HUES48 (cell line): Measurements from ENCODE around the gene FBXO28.

Source experiments
- H3K27ac ChIP-seq: one replicate; pipeline ENCODE4 v1.7.0; 2013; ENCODE audit warnings: low read depth, low read length, inconsistent platforms
- H3K27me3 ChIP-seq: 2 replicates; pipeline ENCODE4 v1.6.1; 2013; ENCODE audit warnings: mild to moderate bottlenecking, low read length; ENCODE audit not compliant: control insufficient read depth, insufficient read depth
- H3K36me3 ChIP-seq: 2 replicates; pipeline ENCODE4 v1.6.1; 2013; ENCODE audit warnings: low read length; ENCODE audit not compliant: control insufficient read depth, insufficient read depth
- H3K4me1 ChIP-seq: 2 replicates; pipeline ENCODE4 v1.6.1; 2013; ENCODE audit warnings: mild to moderate bottlenecking, low read length; ENCODE audit not compliant: control insufficient read depth, insufficient read depth
- H3K4me3 ChIP-seq: 2 replicates; pipeline ENCODE4 v1.5.1; 2013; ENCODE audit warnings: mild to moderate bottlenecking, low read depth, low read length
- H3K9ac ChIP-seq: 2 replicates; pipeline ENCODE4 v1.6.1; 2013; ENCODE audit warnings: mild to moderate bottlenecking, low read depth, low read length, moderate library complexity
- H3K9me3 ChIP-seq: 2 replicates; pipeline ENCODE4 v1.6.1; 2013; ENCODE audit warnings: low read length; ENCODE audit not compliant: control insufficient read depth, insufficient read depth

Gene FBXO28

GRCh38 chr1:224188286-224188685 lies 74.4 kb downstream of the FBXO28 start:
- H3K9me3 ChIP-seq, result no peaks in the 10 kb centered on the region
- no peaks in the 10 kb centered on the region for H3K4me1 ChIP-seq
- peaks cover 47% of the 10 kb centered on the region for H3K36me3 ChIP-seq
- H3K27ac ChIP-seq, result no peak overlapping the region
- no peaks in the 10 kb centered on the region for H3K27me3 ChIP-seq
- H3K4me3 ChIP-seq, result no peak overlapping the region
- H3K9ac ChIP-seq, result no peak overlapping the region

GRCh38 chr1:224189561-224189960 lies 75.7 kb downstream of the FBXO28 start:
- H3K36me3 ChIP-seq, result peaks cover 57% of the 10 kb centered on the region
- H3K9ac ChIP-seq, result no peak overlapping the region
- no peaks in the 10 kb centered on the region for H3K9me3 ChIP-seq
- H3K27me3 ChIP-seq, result no peaks in the 10 kb centered on the region
- H3K4me1 ChIP-seq, result no peaks in the 10 kb centered on the region
- H3K27ac ChIP-seq, result no peak overlapping the region
- H3K4me3 ChIP-seq, result no peak overlapping the region

DNA sequence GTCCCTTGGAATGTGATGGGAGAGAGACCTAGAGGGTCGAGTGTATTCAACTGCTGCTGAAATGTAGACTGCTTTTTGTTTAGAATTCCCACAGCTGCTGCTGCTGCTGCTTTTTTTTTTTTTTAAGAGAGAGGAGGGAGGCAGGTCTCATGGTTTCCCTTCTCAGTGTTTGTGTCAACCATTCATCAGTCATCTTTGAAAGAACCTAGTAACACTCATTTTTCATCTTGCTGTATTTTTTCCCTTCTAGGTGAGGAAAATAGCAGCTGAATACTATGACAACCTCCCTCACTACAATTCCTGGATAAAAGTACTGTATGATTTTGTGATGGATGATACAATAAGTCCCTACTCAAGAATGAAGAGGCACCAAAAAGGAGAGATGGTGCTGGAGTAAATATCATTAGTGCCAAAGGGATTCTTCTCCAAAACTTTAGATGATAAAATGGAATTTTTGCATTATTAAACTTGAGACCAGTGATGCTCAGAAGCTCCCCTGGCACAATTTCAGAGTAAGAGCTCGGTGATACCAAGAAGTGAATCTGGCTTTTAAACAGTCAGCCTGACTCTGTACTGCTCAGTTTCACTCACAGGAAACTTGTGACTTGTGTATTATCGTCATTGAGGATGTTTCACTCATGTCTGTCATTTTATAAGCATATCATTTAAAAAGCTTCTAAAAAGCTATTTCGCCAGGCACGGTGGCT lies 78.3 kb downstream of the FBXO28 start:
- H3K36me3 ChIP-seq, result peaks cover 54% of the 10 kb centered on the region
- no peak overlapping the region for H3K4me3 ChIP-seq
- H3K4me1 ChIP-seq, result no peaks in the 10 kb centered on the region
- H3K27me3 ChIP-seq, result no peaks in the 10 kb centered on the region
- H3K27ac ChIP-seq, result no peak overlapping the region
- no peak overlapping the region for H3K9ac ChIP-seq
- no peaks in the 10 kb centered on the region for H3K9me3 ChIP-seq

- no peaks in the 10 kb centered on the region for H3K27me3 ChIP-seq
- no peak overlapping the region for H3K9ac ChIP-seq
- H3K9me3 ChIP-seq, result no peaks in the 10 kb centered on the region
- H3K4me1 ChIP-seq, result no peaks in the 10 kb centered on the region
- peaks cover 46% of the 10 kb centered on the region for H3K36me3 ChIP-seq
- H3K27ac ChIP-seq, result no peak overlapping the region
- no peak overlapping the region for H3K4me3 ChIP-seq
Observed at GRCh38 chr1:224193319-224193966, 79.5 kb downstream of the FBXO28 start.

DNA sequence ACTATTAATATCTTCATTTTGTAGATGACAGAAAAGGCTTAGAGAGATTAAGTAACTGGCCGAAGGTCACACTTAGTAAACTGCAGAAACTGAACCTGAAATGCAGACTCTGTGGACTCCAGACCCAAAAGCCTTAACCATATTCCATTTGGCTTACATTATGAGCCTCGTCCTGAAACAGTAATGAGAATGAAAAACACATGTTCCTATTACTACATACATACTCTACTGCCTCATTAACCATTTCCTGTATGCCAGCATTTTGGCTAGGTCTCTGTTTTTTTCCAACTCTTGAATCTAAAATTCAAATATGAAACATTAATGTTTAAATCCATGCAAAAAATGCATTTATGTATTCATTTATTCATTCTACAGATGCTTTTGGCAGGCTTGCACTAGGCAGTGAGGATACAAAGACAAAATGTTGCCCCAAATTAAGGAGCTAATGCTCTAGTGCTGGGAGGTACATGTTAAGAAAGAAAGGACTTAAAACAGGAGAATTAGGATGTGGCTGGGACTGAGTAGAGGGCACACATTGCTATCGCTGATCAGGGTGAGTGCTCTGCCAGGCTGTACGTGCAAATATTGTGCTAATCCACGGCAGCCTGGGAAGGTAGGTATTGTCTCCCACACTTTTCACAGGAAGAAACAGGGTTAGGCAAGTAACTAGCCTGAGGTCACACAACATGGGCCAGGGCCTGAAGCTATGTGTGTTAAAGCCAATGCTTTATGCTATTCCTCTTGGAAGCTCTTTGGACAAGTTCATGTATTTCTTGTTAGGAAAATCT lies 83.1 kb downstream of the FBXO28 start:
- Histone ChIP-seq H3K27me3 (no peaks in the 10 kb centered on the region), H3K9me3 (no peaks in the 10 kb centered on the region), H3K27ac (no peak overlapping the region), H3K9ac (no peak overlapping the region), H3K4me1 (no peaks in the 10 kb centered on the region), H3K4me3 (no peak overlapping the region), H3K36me3 (peaks cover 23% of the 10 kb centered on the region)

GRCh38 chr1:224198572-224198971 lies 84.7 kb downstream of the FBXO28 start:
- Histone ChIP-seq H3K4me1 (peaks cover 7% of the 10 kb centered on the region), H3K27ac (no peak overlapping the region), H3K4me3 (no peak overlapping the region), H3K9me3 (no peaks in the 10 kb centered on the region), H3K36me3 (peaks cover 7% of the 10 kb centered on the region), H3K9ac (no peak overlapping the region), H3K27me3 (no peaks in the 10 kb centered on the region)

DNA sequence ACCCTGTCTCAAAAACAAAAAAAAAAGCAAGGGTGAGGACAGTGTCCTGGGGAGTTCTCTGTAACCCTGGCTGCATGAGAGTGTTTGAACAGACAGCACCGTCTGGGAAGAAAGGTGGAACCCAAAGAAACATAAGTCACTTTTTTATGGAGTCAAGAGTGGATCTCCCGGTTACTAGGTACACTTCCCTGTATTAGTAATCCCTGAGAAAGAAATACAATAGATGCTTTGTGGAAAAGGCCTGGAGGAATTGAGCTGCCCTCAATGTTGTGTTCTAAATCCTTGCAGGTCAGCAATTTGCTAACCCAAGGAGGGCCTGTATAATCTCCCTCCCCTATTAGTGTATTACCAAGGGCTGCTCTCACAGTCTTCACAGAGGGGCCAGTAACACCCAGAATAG lies 85.8 kb downstream of the FBXO28 start:
- Histone ChIP-seq H3K4me1 (peaks cover 14% of the 10 kb centered on the region), H3K9me3 (no peaks in the 10 kb centered on the region), H3K4me3 (no peak overlapping the region), H3K36me3 (no peaks in the 10 kb centered on the region), H3K9ac (no peak overlapping the region), H3K27me3 (no peaks in the 10 kb centered on the region), H3K27ac (no peak overlapping the region)

- Histone ChIP-seq H3K36me3 (no peaks in the 10 kb centered on the region), H3K9me3 (no peaks in the 10 kb centered on the region), H3K9ac (no peak overlapping the region), H3K4me1 (peaks cover 16% of the 10 kb centered on the region), H3K27me3 (no peaks in the 10 kb centered on the region), H3K4me3 (no peak overlapping the region), H3K27ac (no peak overlapping the region)
Observed at GRCh38 chr1:224201383-224201782, 87.5 kb downstream of the FBXO28 start.

DNA sequence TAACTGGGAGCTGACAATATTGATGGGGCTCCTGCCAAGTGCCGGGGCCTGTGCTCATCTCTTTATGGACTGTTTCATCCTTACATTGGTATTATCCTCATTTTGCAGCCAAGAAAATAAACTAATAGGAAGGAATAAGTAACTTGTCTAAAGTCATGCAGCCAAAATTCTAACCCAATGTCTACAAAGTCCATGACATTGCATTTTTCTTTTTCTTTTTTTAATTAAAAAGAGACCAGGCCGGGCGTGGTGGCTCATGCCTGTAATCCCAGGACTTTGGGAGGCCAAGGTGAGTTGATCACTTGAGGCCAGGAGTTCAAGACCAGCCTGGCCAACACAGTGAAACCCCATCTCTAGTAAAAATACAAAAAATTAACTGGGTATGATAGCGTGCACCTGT lies 87.9 kb downstream of the FBXO28 start:
- Histone ChIP-seq H3K4me1 (peaks cover 16% of the 10 kb centered on the region), H3K4me3 (no peak overlapping the region), H3K9me3 (no peaks in the 10 kb centered on the region), H3K9ac (no peak overlapping the region), H3K27me3 (no peaks in the 10 kb centered on the region), H3K36me3 (no peaks in the 10 kb centered on the region), H3K27ac (no peak overlapping the region)

GRCh38 chr1:224203243-224204016 lies 89.5 kb downstream of the FBXO28 start:
- peaks cover 16% of the 10 kb centered on the region for H3K4me1 ChIP-seq
- H3K27me3 ChIP-seq, result no peaks in the 10 kb centered on the region
- H3K27ac ChIP-seq, result peak overlapping the region; percentile 78
- H3K4me3 ChIP-seq, result no peak overlapping the region
- no peak overlapping the region; the same call in 1 of the 2 replicates for H3K9ac ChIP-seq
- H3K9me3 ChIP-seq, result no peaks in the 10 kb centered on the region
- H3K36me3 ChIP-seq, result no peaks in the 10 kb centered on the region
